ENCODE results near the gene LRPAP1.

The LRPAP1 gene

DNA sequence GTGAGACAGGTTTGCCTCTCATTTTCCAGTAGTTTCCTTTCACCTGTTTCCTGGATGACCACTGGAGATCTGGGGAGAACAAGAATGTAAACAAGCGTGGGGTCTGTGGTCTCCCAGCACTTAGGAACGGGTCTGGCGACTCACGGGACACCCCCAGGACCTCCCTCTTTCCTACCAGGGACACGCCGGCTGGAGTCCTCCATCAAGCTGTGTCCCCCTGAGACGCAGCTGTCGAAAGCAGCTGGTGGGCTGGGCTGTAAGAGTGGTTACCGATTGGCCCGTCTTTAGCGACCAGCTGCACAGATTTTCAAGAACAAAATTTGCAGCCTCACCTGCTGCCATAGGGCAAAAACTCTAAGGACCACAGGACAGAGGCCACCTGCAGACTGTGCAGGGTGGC is 11.9 kb downstream of the LRPAP1 start:
- no peak for DNase-seq
- Histone ChIP-seq H3K27ac (ENCODE audit: insufficient read depth, low read length, poor library complexity, severe bottlenecking) (no peak overlapping the region), H3K4me1 (ENCODE audit: control insufficient read depth, insufficient read depth, low read length, poor library complexity, severe bottlenecking) (no peaks in the 10 kb centered on the region), H3K4me3 (ENCODE audit: insufficient read depth, low read depth, low read length, poor library complexity, severe bottlenecking) (no peak overlapping the region), H3K9me3 (ENCODE audit: control insufficient read depth, low read length) (no peaks in the 10 kb centered on the region), H3K36me3 (ENCODE audit: control insufficient read depth, insufficient read depth, low read length) (peaks cover 86% of the 10 kb centered on the region), H3K27me3 (replicated peaks; ENCODE audit: control insufficient read depth, insufficient read depth, low read length, poor library complexity, severe bottlenecking) (no peaks in the 10 kb centered on the region)

DNA sequence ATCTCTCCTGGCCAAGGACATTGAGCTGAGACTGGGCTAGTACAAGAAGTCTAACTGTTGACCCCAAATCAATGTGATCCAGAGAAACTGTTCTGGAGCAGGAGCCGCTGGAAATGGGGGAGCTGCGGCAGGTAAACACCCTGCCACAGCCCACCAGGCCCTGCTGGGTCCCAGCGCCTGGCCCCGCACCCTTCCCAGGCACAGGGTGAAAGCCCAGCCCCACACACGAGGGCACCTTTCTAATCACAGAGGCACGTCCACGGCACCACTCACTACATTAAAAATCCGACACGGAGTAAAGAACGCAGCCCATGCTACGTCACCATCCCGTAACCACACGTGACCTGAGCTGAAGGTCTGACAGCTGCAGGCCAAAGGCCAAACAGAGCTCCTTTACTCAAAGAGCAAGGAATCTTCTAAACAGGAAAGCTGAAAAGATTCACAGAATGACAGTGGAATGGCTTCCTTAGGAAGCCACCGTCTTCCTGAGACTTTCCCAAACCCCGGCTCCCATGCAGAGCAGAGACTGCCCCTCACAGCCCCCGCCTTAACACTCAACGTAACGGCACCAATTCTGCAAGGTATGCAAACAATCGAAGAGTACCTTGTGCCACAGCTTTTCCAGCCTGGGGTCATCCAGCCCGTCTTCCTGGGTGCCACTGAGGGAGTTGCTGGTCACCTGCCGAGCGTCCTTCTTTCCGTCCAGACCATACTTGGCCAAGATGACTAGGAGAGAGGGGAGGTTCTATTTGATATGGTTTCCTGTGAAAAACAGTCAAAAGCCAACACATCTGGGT is 12.6 kb downstream of the LRPAP1 start:
- H3K27ac ChIP-seq (ENCODE audit: insufficient read depth, low read length, poor library complexity, severe bottlenecking): no peak overlapping the region
- no peak overlapping the region for H3K4me3 ChIP-seq (ENCODE audit: insufficient read depth, low read depth, low read length, poor library complexity, severe bottlenecking)
- H3K36me3 ChIP-seq (ENCODE audit: control insufficient read depth, insufficient read depth, low read length): peaks cover 92% of the 10 kb centered on the region
- no peaks in the 10 kb centered on the region for H3K4me1 ChIP-seq (ENCODE audit: control insufficient read depth, insufficient read depth, low read length, poor library complexity, severe bottlenecking)
- DNase-seq: no peak
- no peaks in the 10 kb centered on the region for H3K27me3 ChIP-seq (replicated peaks; ENCODE audit: control insufficient read depth, insufficient read depth, low read length, poor library complexity, severe bottlenecking)
- H3K9me3 ChIP-seq (ENCODE audit: control insufficient read depth, low read length): no peaks in the 10 kb centered on the region

DNA sequence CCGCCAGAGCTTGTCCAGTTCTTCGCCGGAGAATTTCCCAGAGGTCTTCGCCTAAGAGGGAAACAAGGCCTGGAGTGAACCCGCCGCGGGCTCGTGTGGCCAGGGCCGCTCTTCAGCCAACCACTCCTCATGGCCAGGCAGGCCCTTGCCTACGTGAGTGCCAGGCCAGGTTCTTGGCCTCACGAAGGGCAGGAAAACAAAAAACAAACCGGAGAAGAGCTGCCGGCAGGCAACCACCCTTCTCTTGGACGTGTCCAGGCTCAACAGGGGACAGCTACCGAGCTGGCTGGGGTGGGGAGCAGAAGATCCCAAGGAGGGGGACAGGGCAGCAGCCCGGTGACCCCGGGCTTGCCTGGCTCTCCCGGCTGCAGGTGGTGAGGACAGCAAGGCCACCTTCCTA is 13.3 kb downstream of the LRPAP1 start:
- H3K4me3 ChIP-seq (ENCODE audit: insufficient read depth, low read depth, low read length, poor library complexity, severe bottlenecking): no peak overlapping the region
- DNase-seq: no peak
- H3K27me3 ChIP-seq (replicated peaks; ENCODE audit: control insufficient read depth, insufficient read depth, low read length, poor library complexity, severe bottlenecking): no peaks in the 10 kb centered on the region
- H3K27ac ChIP-seq (ENCODE audit: insufficient read depth, low read length, poor library complexity, severe bottlenecking): no peak overlapping the region
- H3K9me3 ChIP-seq (ENCODE audit: control insufficient read depth, low read length): no peaks in the 10 kb centered on the region
- H3K36me3 ChIP-seq (ENCODE audit: control insufficient read depth, insufficient read depth, low read length): peaks cover 92% of the 10 kb centered on the region
- H3K4me1 ChIP-seq (ENCODE audit: control insufficient read depth, insufficient read depth, low read length, poor library complexity, severe bottlenecking): no peaks in the 10 kb centered on the region

DNA sequence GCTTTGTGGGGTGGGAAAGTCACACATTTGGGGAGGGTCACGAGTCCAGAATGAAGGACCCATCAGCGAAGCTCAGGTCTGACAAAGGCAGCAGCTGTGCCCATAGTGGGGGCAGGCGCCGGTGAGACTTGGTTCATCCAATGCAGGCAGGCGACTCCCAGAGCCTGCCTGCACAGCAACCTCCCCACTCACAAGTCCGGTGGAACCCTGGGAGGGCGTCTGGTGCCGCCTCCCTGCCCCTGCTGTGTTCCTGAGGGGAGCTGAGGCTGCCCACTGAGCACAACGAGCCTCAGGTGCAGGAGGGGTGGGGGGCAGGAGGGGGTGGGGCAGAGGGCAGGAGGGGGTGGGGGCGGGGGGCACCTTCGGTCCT is 13.7 kb downstream of the LRPAP1 start:
- no peak for DNase-seq
- H3K4me3 ChIP-seq (ENCODE audit: insufficient read depth, low read depth, low read length, poor library complexity, severe bottlenecking): no peak overlapping the region
- H3K27me3 ChIP-seq (replicated peaks; ENCODE audit: control insufficient read depth, insufficient read depth, low read length, poor library complexity, severe bottlenecking): no peaks in the 10 kb centered on the region
- peaks cover 92% of the 10 kb centered on the region for H3K36me3 ChIP-seq (ENCODE audit: control insufficient read depth, insufficient read depth, low read length)
- H3K27ac ChIP-seq (ENCODE audit: insufficient read depth, low read length, poor library complexity, severe bottlenecking): no peak overlapping the region
- H3K4me1 ChIP-seq (ENCODE audit: control insufficient read depth, insufficient read depth, low read length, poor library complexity, severe bottlenecking): no peaks in the 10 kb centered on the region
- H3K9me3 ChIP-seq (ENCODE audit: control insufficient read depth, low read length): no peaks in the 10 kb centered on the region

DNA sequence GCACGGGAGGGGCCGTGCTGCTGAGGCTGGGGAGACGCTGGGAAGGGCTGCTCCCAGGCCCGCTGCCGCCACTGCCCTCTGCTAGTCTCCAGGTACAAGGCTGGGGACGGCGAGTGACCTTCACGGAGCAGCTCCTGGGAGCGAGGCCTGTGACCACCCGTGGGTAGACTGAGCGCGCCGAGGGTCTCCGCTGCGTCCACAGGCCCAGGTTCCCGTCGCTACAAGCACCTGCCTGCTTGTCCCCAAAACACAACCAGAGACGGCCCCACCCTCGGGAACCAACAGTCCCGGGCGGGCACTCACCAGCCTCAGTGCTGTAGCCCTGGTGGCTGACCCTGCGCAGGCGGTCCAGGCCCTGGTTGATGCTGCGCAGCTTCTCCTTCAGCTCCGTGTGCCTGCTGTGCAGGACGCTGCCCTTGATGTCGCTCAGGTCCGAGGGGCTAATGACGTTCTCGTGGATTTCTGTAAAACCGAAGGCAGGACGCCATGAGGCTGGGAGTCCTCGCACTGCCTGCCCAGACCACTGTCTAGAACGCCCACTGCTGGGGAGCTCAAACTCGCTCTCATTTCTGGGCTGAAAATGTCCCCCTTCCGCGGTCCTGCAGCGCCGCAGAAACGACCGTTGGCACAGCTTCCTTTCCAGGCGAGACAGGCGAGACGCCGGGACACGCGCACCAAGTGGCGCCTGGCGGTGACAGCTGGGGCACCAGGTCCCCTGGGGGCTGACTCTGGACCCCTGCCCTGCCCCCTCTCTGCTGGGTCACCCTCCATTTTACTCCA is 14.3 kb downstream of the LRPAP1 start:
- H3K36me3 ChIP-seq (ENCODE audit: control insufficient read depth, insufficient read depth, low read length): peaks cover 92% of the 10 kb centered on the region
- no peaks in the 10 kb centered on the region for H3K9me3 ChIP-seq (ENCODE audit: control insufficient read depth, low read length)
- no peaks in the 10 kb centered on the region for H3K4me1 ChIP-seq (ENCODE audit: control insufficient read depth, insufficient read depth, low read length, poor library complexity, severe bottlenecking)
- DNase-seq: no peak
- H3K27me3 ChIP-seq (replicated peaks; ENCODE audit: control insufficient read depth, insufficient read depth, low read length, poor library complexity, severe bottlenecking): no peaks in the 10 kb centered on the region
- H3K4me3 ChIP-seq (ENCODE audit: insufficient read depth, low read depth, low read length, poor library complexity, severe bottlenecking): no peak overlapping the region
- H3K27ac ChIP-seq (ENCODE audit: insufficient read depth, low read length, poor library complexity, severe bottlenecking): no peak overlapping the region

DNA sequence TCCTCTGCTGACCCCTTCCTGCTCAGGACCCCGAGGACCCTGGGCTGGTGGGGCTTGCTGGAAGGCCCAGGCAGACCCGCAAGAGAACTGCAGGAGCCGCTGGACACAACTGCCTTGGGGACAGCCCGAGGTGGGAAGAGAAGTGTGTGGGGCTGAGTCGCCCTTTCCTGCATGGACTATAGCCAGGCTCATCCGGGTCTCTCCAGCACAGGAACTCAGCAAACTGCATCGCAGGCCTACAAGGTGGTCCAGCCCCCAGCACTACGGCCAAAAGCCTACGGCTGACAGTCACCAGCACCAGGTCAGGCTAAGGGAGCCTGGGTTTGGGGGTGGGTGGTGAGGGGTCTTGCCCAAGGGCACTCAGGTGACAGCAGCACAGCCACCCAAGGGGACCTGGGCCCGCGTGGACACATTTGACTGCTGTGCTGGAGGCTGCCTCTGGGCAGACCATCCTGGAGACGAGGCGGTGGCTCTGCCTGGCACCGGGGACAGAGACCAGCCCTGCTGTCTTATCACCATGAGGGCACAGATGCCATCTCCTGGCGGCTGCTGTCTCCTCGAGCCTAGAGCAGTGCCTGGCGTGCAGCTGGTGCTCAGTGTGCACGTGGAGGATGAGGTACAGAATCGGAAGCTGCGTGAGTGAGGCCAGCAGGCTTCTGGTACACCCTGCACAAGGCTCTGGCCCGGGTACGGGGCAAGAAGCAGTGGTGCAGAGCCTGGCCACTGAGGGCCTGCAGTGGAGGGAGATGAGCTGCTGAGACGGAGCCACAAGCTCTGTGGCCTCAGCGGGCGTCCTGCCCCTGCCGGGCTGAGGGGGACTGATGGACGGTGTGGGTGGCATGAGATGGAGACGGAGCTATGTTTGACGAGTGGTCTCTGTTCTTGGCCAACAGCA is 15.1 kb downstream of the LRPAP1 start:
- H3K4me3 ChIP-seq (ENCODE audit: insufficient read depth, low read depth, low read length, poor library complexity, severe bottlenecking): no peak overlapping the region

GRCh38 chr4:3516061-3516835 is 16.0 kb downstream of the LRPAP1 start:
- H3K4me3 ChIP-seq (ENCODE audit: insufficient read depth, low read depth, low read length, poor library complexity, severe bottlenecking): no peak overlapping the region
- H3K27ac ChIP-seq (ENCODE audit: insufficient read depth, low read length, poor library complexity, severe bottlenecking): no peak overlapping the region
- no peaks in the 10 kb centered on the region for H3K27me3 ChIP-seq (replicated peaks; ENCODE audit: control insufficient read depth, insufficient read depth, low read length, poor library complexity, severe bottlenecking)
- no peak for DNase-seq
- no peaks in the 10 kb centered on the region for H3K4me1 ChIP-seq (ENCODE audit: control insufficient read depth, insufficient read depth, low read length, poor library complexity, severe bottlenecking)
- no peaks in the 10 kb centered on the region for H3K9me3 ChIP-seq (ENCODE audit: control insufficient read depth, low read length)
- peaks cover 92% of the 10 kb centered on the region for H3K36me3 ChIP-seq (ENCODE audit: control insufficient read depth, insufficient read depth, low read length)

More for the DNA sequence above, 15.1 kb downstream of the LRPAP1 start:
- Histone ChIP-seq H3K27ac (ENCODE audit: insufficient read depth, low read length, poor library complexity, severe bottlenecking) (no peak overlapping the region), H3K9me3 (ENCODE audit: control insufficient read depth, low read length) (no peaks in the 10 kb centered on the region), H3K4me1 (ENCODE audit: control insufficient read depth, insufficient read depth, low read length, poor library complexity, severe bottlenecking) (no peaks in the 10 kb centered on the region), H3K36me3 (ENCODE audit: control insufficient read depth, insufficient read depth, low read length) (peaks cover 94% of the 10 kb centered on the region), H3K27me3 (replicated peaks; ENCODE audit: control insufficient read depth, insufficient read depth, low read length, poor library complexity, severe bottlenecking) (no peaks in the 10 kb centered on the region)
- no peak for DNase-seq

- Histone ChIP-seq H3K36me3 (ENCODE audit: control insufficient read depth, insufficient read depth, low read length) (peaks cover 92% of the 10 kb centered on the region), H3K27ac (ENCODE audit: insufficient read depth, low read length, poor library complexity, severe bottlenecking) (no peak overlapping the region), H3K4me3 (ENCODE audit: insufficient read depth, low read depth, low read length, poor library complexity, severe bottlenecking) (no peak overlapping the region), H3K27me3 (replicated peaks; ENCODE audit: control insufficient read depth, insufficient read depth, low read length, poor library complexity, severe bottlenecking) (no peaks in the 10 kb centered on the region), H3K4me1 (ENCODE audit: control insufficient read depth, insufficient read depth, low read length, poor library complexity, severe bottlenecking) (no peaks in the 10 kb centered on the region), H3K9me3 (ENCODE audit: control insufficient read depth, low read length) (no peaks in the 10 kb centered on the region)
- DNase-seq: no peak
These were observed 16.6 kb downstream of the LRPAP1 start for GRCh38 chr4:3515646-3516045.

- Histone ChIP-seq H3K9me3 (ENCODE audit: control insufficient read depth, low read length) (no peaks in the 10 kb centered on the region), H3K36me3 (ENCODE audit: control insufficient read depth, insufficient read depth, low read length) (peaks cover 92% of the 10 kb centered on the region), H3K27ac (ENCODE audit: insufficient read depth, low read length, poor library complexity, severe bottlenecking) (no peak overlapping the region), H3K4me1 (ENCODE audit: control insufficient read depth, insufficient read depth, low read length, poor library complexity, severe bottlenecking) (no peaks in the 10 kb centered on the region), H3K4me3 (ENCODE audit: insufficient read depth, low read depth, low read length, poor library complexity, severe bottlenecking) (no peak overlapping the region), H3K27me3 (replicated peaks; ENCODE audit: control insufficient read depth, insufficient read depth, low read length, poor library complexity, severe bottlenecking) (no peaks in the 10 kb centered on the region)
- DNase-seq: no peak
These were observed 17.3 kb downstream of the LRPAP1 start for GRCh38 chr4:3514806-3515501.

Measured in effector memory CD4-positive, alpha-beta T cell (primary cell).